A549 (cell line): ENCODE data around the gene ULK2.

Experiments
- CBX2 ChIP-seq: fragments of 200-600 bp; sonication (generic); IDR thresholded peaks from 2 replicates; pipeline ENCODE4 v1.6.1; 2016; ENCODE audit warnings: low read depth, mild to moderate bottlenecking, borderline replicate concordance
- FOXS1 ChIP-seq: fragments of 250-450 bp; sonication (Bioruptor Pico); IDR thresholded peaks from 2 replicates; pipeline ENCODE4 v1.5.0; 2020; ENCODE audit warnings: mild to moderate bottlenecking, moderate library complexity

DNA sequence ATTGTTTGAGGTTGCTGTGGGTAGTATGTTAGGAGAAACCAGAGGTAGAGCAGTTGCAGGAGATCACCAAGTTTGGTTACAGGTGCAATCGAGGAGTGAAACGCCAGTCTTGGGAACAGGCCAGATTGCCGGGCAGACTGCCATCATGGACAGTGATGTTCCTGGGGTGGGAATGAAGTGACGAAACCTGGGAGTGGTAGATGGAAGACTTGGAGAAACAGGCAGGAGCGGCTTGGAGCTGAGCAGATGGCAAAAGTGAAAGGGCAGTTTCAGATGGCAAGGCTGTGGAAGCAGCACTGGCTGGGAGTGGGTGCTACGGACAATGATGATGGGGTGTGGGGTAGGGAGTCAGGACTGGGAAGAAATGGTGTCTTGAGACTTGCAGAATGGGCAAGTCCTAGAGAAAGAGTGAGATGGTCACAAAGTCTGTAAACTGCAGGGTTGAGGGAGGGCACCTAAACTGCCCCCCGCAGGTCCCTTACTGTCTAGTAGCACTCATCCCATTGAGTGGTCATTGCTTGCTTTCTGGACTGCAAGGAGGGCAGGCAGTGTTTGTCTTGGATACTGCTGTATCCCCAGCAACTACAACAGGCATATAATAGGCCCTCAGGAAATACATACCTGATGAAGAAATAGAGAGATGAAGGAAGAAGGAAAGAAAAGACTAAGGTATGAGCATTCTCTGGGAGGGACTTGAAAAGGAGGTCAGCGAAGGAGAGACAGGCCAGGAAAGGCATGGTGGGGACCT is 29.5 kb upstream of the ULK2 start:
- TF ChIP-seq FOXS1 (CRISPR knock-in tag) = no peak
- TF ChIP-seq CBX2 = no peak
